Endothelial cell of umbilical vein (primary cell): ENCODE results near the gene TDRD9. TPM values are rescaled to one million over a fixed set of nuclear protein-coding genes. Genes with fewer than 3 reads are reported as not detected.

Experiments used
- BruUV-seq: library from RNA; stranded (reverse); fragments of 400-500 nt; replicated peaks from 2 replicates; lab custom pipeline; 2021; lab: Mats Ljungman, UMichigan
- CTCF ChIA-PET: fragments of 300-600, 350-600 bp; sonication (Branson Sonifier 250); formaldehyde crosslinking; loops from one replicate; lab custom pipeline; 2021; ENCODE audit warnings: antibody characterized with exemption, inconsistent platforms; lab: Charles Lee
- POLR2A ChIA-PET: fragments of 300-600, 350-600 bp; sonication (Branson Sonifier 250); formaldehyde crosslinking; loops from one replicate; lab custom pipeline; 2021; ENCODE audit warnings: antibody characterized with exemption, inconsistent platforms; lab: Charles Lee
- DNase-seq: peaks from one replicate; pipeline ENCODE4 v3.0.0-alpha.2; 2011; ENCODE audit warnings: low read depth, low spot score
- FAIRE-seq: peaks from 2 replicates; lab custom pipeline; 2011; peaks lifted over from hg19 to GRCh38; lab: Jason Lieb, UNC
- H2AFZ ChIP-seq: 2 replicates; pipeline ENCODE4 v1.6.0; 2012; ENCODE audit warnings: low read depth, low read length, control low read depth, inconsistent platforms
- H3K27ac ChIP-seq: 2 replicates; pipeline ENCODE4 v1.5.1; 2011; ENCODE audit warnings: low read depth, mild to moderate bottlenecking, control low read depth, low read length, moderate library complexity; ENCODE audit not compliant: insufficient read depth
- H3K27me3 ChIP-seq, 2 experiments: 2 replicates each; pipeline versions ENCODE4 v1.6.0 to v1.6.1; 2011; ENCODE audit warnings: low read length in 2 of 2, mixed read lengths in 1 of 2; ENCODE audit not compliant: control insufficient read depth in 2 of 2, insufficient read depth in 2 of 2
- H3K36me3 ChIP-seq, 2 experiments: 2 replicates in 1 of 2; 3 replicates in 1 of 2; pipeline ENCODE4 v1.5.1; 2011; ENCODE audit warnings: low read length in 2 of 2, mild to moderate bottlenecking in 1 of 2, moderate library complexity in 1 of 2; ENCODE audit not compliant: control insufficient read depth in 2 of 2, insufficient read depth in 2 of 2; ENCODE audit errors: extremely low read depth in 1 of 2
- H3K4me1 ChIP-seq: 3 replicates; pipeline ENCODE4 v1.5.1; 2011; ENCODE audit warnings: mild to moderate bottlenecking, low read length; ENCODE audit not compliant: control insufficient read depth, insufficient read depth; ENCODE audit errors: extremely low read depth
- H3K4me2 ChIP-seq: 2 replicates; pipeline ENCODE4 v1.6.1; 2011; ENCODE audit warnings: low read length, control low read depth, mixed read lengths; ENCODE audit not compliant: insufficient read depth
- H3K4me3 ChIP-seq, 3 experiments: fragments of 200-600 bp in 1 of 3; sonication (generic), shearing (Covaris generic) in 1 of 3; replicated peaks in 1 of 3; 2 replicates each; pipeline ENCODE4 v1.5.1; 2011 to 2016; ENCODE audit warnings: control low read depth in 3 of 3, low read length in 3 of 3, mild to moderate bottlenecking in 2 of 3, inconsistent platforms in 1 of 3, low read depth in 1 of 3, moderate library complexity in 1 of 3; ENCODE audit not compliant: insufficient read depth in 1 of 3
- H3K79me2 ChIP-seq: 2 replicates; pipeline ENCODE4 v1.6.0; 2012; ENCODE audit warnings: low read length, inconsistent platforms; ENCODE audit not compliant: control insufficient read depth, insufficient read depth
- H3K9ac ChIP-seq: replicated peaks from 2 replicates; pipeline ENCODE3; 2011; ENCODE audit warnings: low read length, control low read depth; ENCODE audit not compliant: insufficient read depth; ENCODE audit errors: extremely low read depth
- H3K9me1 ChIP-seq: replicated peaks from 3 replicates; pipeline ENCODE4 v1.6.0; 2011; ENCODE audit warnings: mild to moderate bottlenecking, low read length; ENCODE audit not compliant: control insufficient read depth, insufficient read depth; ENCODE audit errors: extremely low read depth
- H3K9me3 ChIP-seq: replicated peaks from 2 replicates; pipeline ENCODE4 v1.5.1; 2012; ENCODE audit warnings: low read length, inconsistent platforms; ENCODE audit not compliant: control insufficient read depth, insufficient read depth
- H4K20me1 ChIP-seq: replicated peaks from 2 replicates; pipeline ENCODE3; 2011; ENCODE audit warnings: mild to moderate bottlenecking, low read length; ENCODE audit not compliant: control insufficient read depth, insufficient read depth; ENCODE audit errors: extremely low read depth
- EZH2 ChIP-seq: IDR thresholded peaks from 2 replicates; pipeline ENCODE4 v1.6.1; 2012; ENCODE audit warnings: borderline replicate concordance, low read depth, mild to moderate bottlenecking, moderate library complexity, low read length, inconsistent platforms; ENCODE audit not compliant: severe bottlenecking
- FOS ChIP-seq: IDR thresholded peaks from 2 replicates; pipeline ENCODE4 v1.6.1; 2011; ENCODE audit warnings: mild to moderate bottlenecking, low read length, moderate library complexity, borderline replicate concordance; ENCODE audit not compliant: insufficient read depth
- GATA2 ChIP-seq: IDR thresholded peaks from 2 replicates; pipeline ENCODE4 v1.7.0; 2011; ENCODE audit warnings: low read depth, mild to moderate bottlenecking, moderate library complexity, mixed read lengths, low read length; ENCODE audit not compliant: insufficient read length, insufficient read depth
- JUN ChIP-seq: IDR thresholded peaks from 2 replicates; pipeline ENCODE4 v1.6.1; 2011; ENCODE audit warnings: borderline replicate concordance, low read depth; ENCODE audit not compliant: insufficient read length, insufficient read depth
- MYC ChIP-seq: IDR thresholded peaks from one replicate; pipeline ENCODE4 v1.6.1; 2011; ENCODE audit warnings: mild to moderate bottlenecking, low read depth, low read length
- POLR2A ChIP-seq: IDR thresholded peaks from 2 replicates; pipeline ENCODE4 v1.6.1; 2012; ENCODE audit warnings: low read depth, mild to moderate bottlenecking, control low read depth, low read length
- dilution Hi-C: fragments of 300-500 bp; cut with MboI; formaldehyde crosslinking; loops from one replicate; pipeline ENCODE4 v1.15.0; 2019; ENCODE audit warnings: low sequenced_read_pairs; ENCODE audit not compliant: extremely low pct_ligation_motif_present
- intact Hi-C: fragments of 100-400 bp; cut with micrococcal nuclease; formaldehyde crosslinking; loops from one replicate; pipeline ENCODE4 v1.10.0; 2022
- polyA plus RNA-seq, 4 experiments: library from polyadenylated mRNA; depleted of rRNA in 3 of 4; stranded (reverse) in 3 of 4; unstranded in 1 of 4; fragments of >200 nt; gene quantifications; 2 replicates each; pipeline versions ENCODE4 v1.2.1 to v1.2.3, GENCODE V29; 2011 to 2012; ENCODE audit warnings: missing spikeins in 1 of 4
- total RNA-seq: library from RNA; stranded (reverse); gene quantifications from 2 replicates; pipeline ENCODE4 v1.2.3, GENCODE V29; 2021
- TF ChIP-seq, protein P1 (sequence below), 2 donors: IDR thresholded peaks; 1 replicate in 1 of 2; 2 replicates in 1 of 2; pipeline ENCODE4 v1.5.1; 2011; ENCODE audit warnings: low read length in 2 of 2, mild to moderate bottlenecking in 2 of 2, moderate library complexity in 2 of 2, control low read depth in 1 of 2, inconsistent platforms in 1 of 2, low read depth in 1 of 2; ENCODE audit not compliant: insufficient read depth in 1 of 2; ENCODE audit errors: extremely low read depth in 1 of 2
- TF ChIP-seq, protein P2 (sequence below): IDR thresholded peaks from 2 replicates; pipeline ENCODE4 v1.6.1; 2011; ENCODE audit not compliant: insufficient read depth, insufficient read length

The TDRD9 gene
- total and polyA plus RNA-seq, 2 donors (not counting 3 experiments of a cell fraction or from before 2014, with no cell fraction given): 0.52 to 1.4 TPM

GRCh38 chr14:103883263-103883523 lies 45.1 kb upstream of the TDRD9 start:
- ChIA-PET POLR2A (no interaction called here), CTCF (interaction anchor here (1.2 to 10.4 kb wide), 3 partner anchors 17 to 75 kb away, joined by 4 to 81 read pairs (median 7); no protein-coding TSS in a partner anchor)
- H3K36me3 ChIP-seq: no peaks in the 10 kb centered on the region
- TF ChIP-seq EZH2 (no peak), JUN (no peak), FOS (no peak), POLR2A (no peak), MYC (no peak), GATA2 (no peak)
- TF ChIP-seq, protein P1, sequence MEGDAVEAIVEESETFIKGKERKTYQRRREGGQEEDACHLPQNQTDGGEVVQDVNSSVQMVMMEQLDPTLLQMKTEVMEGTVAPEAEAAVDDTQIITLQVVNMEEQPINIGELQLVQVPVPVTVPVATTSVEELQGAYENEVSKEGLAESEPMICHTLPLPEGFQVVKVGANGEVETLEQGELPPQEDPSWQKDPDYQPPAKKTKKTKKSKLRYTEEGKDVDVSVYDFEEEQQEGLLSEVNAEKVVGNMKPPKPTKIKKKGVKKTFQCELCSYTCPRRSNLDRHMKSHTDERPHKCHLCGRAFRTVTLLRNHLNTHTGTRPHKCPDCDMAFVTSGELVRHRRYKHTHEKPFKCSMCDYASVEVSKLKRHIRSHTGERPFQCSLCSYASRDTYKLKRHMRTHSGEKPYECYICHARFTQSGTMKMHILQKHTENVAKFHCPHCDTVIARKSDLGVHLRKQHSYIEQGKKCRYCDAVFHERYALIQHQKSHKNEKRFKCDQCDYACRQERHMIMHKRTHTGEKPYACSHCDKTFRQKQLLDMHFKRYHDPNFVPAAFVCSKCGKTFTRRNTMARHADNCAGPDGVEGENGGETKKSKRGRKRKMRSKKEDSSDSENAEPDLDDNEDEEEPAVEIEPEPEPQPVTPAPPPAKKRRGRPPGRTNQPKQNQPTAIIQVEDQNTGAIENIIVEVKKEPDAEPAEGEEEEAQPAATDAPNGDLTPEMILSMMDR (IDR thresholded peaks at IDR 0.05; ENCODE audit: extremely low read depth in 1 of 2, insufficient read depth in 1 of 2, low read depth in 1 of 2, low read length in 2 of 2): no peak
- TF ChIP-seq, protein P2, sequence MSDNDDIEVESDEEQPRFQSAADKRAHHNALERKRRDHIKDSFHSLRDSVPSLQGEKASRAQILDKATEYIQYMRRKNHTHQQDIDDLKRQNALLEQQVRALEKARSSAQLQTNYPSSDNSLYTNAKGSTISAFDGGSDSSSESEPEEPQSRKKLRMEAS: no peak
- no peaks in the 10 kb centered on the region for H3K9me1 ChIP-seq
- no peak overlapping the region for H3K27ac ChIP-seq
- H2AFZ ChIP-seq: no peak overlapping the region
- H3K4me2 ChIP-seq: no peak overlapping the region
- H3K27me3 ChIP-seq: no peaks in the 10 kb centered on the region
- no peak overlapping the region for H3K4me3 ChIP-seq
- no peak overlapping the region for H3K9ac ChIP-seq
- FAIRE-seq (no peak), DNase-seq (no peak)
- BruUV-seq: no TSS peak
- dilution Hi-C loops: no loop called here
- H4K20me1 ChIP-seq: no peaks in the 10 kb centered on the region
- H3K79me2 ChIP-seq: no peaks in the 10 kb centered on the region
- no peaks in the 10 kb centered on the region for H3K9me3 ChIP-seq
- intact Hi-C loops: no loop called here
- peaks cover 26% of the 10 kb centered on the region for H3K4me1 ChIP-seq
